Stimulated activated CD4-positive, alpha-beta T cell treated with anti-CD3 and anti-CD28 coated beads, Interleukin-12 subunit alpha, Interleukin-12 subunit beta, amount 100 ng/mL, for 48 hours (primary cell): ENCODE data around the gene PAX9.

Experiments
- DNase-seq, 3 donors: peaks; one replicate each; pipeline ENCODE4 v3.0.0-alpha.2; 2020; ENCODE audit warnings: low read depth in 2 of 3, low spot score in 1 of 3

Gene PAX9

DNA sequence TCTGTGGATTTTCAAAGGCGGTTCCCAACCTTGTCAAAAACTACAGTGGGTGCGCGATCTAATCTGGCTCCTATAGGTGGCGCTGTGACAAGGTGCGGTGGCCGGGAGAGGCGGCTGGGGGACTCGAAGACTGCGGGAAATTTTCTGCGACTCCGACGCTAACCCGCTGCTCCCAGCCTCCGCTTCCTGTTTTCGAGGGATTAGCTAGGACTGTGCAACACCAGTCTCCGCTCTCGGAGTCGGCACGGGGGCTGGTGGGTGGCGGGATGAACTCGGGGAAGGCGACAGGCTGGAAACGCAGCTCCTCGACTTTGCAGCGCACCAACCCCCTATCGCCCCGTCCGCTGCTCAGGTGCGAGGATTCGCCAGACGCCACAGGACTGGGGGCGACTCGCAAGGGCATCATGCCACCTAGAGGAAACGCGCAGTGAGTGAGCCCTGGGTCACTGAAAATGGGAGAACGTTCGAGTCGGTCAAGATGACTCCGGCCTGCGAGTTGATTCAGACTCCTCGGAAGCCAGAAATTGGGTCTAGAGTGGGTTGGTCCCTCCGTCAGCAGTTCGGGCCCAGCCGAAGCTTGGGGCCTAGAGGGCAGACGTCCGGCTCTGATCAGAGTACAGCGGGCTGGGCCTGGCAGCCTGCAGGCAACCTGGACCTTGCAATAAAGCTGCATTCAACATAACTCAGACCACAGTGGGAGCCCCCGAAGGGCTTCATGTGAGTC, 5.5 kb upstream of the PAX9 start:
- DNase-seq = peak in 1 of 3 donors; percentile 34

DNA sequence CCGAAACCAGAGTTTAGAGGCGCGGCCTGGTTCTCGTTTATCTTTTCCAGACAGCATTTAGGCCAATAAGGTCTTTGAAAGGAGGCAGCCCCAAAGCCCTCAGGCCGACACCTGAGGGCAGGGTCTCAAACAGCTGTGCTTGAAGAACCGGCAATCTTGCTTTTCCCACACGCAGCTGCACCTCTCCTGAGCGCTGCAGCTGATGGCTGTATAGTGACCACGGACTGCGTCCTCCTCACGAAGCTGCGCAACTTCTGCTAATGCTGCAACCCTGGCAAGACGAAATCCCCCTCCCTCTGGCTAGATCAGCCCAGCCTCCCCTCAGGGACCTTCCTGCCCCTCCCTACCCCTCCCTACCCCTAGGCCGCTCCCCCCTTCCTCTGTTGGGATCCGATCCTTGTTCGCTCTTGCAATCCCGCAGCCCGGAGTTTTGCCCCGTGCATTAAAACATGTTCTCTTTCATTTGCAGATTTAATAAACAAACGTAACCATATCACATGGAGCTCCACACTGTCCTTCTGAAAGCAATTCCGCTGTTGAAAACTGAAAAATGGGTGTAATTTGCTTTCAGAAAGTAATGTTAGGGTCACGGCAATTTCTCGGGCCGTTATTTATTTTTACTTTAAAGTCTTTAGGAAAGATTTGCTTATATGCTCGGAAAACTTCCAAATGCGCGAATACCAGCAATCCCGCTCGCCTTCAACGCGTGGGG, 4.8 kb upstream of the PAX9 start:
- DNase-seq = no peak

DNA sequence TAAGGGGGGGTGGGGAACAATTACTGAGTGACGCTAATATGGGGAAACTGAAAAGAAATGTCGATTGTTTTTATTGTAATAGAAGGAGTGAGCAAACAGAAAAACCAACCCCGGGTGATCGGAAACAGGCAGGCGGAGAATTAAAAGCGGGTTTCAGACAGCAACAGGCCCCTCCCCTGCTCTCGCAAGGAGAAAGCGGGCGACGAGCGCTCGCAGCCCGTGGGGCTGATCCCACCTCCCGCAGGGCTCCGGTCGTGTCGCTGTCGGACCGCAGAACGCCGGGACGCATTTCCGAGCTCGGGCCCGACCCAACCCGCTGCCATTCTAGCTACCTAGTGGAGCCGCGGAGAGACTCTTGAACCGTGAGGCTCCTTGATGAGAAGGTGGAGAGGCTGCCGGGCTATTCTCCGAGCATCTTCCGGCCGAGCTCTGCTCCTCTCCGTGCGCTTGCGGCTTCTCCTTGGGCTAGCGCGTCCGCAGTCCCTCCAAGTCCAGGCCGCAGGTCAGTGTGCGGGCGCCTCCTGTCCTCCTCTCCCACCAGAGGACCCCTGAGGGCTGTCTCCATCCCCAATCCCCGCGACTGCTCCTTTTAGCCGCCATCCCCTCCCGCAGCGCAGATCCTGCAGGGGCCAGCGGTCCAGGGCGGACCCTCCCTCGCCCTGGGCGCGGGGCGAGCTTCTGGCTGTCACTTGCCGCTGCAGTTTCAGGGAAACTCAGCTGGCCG, 4.1 kb upstream of the PAX9 start:
- no peak for DNase-seq

DNA sequence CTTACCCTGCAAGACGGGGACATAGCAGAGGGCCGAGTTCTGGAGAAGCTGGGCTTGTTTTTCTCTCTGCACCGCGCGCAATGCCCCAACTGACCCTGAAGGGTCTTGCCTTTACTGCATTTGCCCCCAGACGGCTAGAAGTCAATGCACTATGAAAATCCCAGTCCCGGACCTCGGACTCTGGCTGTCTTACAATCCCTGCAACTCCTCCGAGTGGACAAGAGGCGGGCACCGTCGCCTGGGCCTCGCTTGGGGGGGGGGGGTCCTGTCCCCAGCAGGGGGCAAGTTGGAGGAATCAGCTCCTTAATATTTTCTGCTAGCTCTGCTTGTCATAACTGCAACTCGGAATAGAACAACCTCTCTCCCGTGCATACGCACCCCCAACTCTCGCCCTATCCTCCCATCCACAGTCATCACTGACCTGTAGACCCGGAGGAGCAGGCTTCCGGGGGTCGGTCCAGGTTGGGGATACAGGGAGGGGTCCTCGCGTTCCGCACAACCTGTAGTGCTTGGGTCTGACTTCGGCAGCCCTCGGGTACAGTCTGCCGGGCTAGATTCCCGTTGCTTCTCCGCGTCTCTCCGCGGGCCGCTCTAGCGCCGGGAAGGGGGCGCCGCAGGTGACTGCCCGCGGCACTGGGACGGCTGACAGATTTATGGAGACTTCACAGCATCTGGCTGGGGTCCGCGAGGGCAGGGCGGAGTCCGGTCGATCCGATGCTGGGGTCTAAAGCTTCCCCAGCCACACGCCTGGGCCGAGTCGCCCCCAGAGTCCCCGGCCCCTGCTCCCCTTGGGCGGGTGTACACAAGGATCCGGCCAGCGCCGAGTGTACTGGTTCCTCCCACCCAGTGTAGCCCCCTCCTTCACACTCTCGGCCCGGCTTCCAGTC, 3.3 kb upstream of the PAX9 start:
- DNase-seq = no peak

DNA sequence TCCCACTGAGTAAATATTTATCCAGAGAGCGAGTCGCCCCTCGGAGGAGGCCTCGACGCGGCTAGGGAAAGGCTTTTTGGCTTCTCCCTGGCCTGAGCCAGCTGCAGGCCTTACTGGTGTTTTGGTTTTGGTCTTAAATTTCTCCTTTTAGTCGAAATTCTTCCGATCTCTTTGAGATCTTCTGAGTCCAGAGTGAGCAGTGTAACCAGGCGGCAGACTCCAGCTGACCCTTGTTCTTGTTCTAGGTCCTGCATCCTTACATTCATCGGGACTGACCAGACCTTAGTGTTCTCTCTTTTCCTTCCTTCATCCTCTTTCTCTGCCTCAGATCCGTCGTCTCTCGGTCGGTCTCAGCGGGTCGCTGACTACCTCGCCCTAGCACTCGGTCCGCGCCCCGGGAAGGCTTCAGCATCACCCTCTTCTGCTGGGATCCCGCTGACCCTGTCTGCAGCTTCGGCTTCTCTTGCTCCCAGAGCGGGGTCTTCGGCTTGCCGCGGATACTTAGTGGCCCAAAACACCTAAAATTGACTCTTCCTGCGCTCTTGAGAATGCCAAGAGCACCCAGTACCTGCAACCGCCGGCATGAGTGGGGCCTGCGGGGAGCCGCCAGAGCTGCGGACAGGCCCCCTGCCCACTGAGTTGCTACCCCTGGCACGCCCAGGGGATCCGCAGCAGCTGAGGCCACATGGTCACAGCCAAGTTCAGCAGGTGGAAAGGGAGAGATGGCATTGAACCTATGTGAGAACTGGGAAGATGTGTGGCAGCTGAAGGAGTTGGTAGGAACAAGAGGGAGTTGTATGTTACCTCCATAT, 2.4 kb upstream of the PAX9 start:
- no peak for DNase-seq

DNA sequence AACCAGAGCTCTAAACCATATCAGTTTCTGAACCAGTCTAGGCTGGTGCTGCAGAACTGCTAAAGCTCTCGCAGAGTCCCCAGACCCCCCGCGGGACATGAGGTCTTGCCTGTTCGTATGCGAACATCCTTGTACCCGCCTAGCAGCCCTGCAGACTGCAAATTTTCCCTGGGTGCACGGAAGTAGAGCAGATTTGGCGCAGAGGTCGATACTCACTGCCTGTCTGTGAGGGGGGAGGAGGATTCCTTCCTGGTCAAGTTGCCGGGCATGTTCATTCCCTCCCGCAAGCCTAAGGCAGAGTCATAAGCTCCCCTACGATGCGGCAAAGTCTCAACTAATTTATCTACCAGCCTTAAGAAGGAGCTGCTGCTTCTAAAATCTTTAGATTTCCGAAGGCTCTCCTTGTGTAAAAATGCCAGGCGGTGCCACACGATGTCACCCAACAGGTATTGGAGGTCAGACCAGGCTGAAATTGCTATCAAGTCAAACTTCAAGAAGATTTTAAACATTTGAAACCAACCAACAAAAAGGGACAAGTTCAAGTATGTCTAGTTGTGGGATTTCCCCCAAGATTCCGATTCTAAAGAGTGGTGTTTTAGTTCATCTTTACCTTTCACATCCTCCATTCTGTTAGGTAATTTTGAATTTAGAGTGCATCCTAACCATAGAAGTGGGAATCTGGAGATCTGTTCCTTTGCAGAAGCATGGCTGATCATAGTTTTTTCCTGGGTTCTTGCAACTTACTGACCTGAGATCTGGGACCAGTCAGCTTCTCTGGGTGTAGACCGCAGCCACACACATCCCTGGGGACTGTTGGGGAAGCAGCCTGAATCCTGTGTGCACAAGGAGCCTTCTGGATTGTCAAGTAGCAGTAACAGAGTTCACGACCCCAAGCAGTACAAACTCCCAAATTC, 1.6 kb upstream of the PAX9 start:
- DNase-seq = no peak

DNA sequence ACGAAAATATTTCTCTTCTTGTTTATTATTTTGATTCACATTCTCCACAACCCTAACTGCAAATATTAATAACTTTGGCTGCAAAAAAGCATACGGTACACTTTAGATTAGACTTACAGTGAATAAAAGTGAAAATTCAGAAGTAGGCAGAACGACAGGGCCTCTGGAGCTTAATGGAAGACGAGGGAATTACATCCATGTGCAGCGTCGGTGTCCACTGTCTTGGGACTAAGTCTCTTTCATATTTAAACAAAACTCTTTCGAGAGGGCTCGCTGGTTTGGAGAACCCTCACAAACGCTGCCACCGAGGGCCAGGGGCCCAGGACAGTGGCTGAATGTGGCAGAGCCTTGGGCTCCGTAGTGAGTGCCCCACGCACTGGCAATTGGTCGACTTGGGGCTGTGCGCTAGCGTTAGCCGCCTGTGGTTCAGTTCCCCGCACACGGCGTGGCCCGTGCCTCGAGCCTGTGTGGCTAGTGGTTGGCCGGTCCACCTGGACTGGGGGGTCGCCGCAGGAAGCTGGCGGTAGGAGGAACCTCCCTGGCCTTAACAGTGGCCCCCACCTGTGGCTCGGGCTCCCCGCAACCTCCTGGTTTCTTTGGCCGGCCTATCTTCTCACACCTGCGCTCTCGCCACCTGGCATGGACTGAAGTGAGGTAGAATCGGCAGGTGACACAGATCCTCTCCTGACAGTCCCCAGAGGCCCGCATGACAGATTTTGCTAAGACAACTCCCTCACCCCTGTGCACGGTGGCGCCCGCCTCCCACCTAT, 739 bp upstream of the PAX9 start:
- no peak for DNase-seq

DNA sequence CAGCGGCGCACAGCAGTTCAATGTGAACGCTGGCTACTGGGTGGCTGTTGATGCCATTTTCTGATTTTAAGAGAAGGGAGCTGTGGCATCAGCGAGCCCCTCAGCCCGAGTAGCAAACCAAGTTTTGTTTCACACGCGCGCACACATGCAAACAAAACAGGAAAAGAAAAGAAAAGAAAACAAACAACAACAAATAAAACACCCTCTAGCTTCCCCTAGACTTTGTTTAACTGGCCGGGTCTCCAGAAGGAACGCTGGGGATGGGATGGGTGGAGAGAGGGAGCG, 540 bp downstream of the PAX9 start:
- no peak for DNase-seq

DNA sequence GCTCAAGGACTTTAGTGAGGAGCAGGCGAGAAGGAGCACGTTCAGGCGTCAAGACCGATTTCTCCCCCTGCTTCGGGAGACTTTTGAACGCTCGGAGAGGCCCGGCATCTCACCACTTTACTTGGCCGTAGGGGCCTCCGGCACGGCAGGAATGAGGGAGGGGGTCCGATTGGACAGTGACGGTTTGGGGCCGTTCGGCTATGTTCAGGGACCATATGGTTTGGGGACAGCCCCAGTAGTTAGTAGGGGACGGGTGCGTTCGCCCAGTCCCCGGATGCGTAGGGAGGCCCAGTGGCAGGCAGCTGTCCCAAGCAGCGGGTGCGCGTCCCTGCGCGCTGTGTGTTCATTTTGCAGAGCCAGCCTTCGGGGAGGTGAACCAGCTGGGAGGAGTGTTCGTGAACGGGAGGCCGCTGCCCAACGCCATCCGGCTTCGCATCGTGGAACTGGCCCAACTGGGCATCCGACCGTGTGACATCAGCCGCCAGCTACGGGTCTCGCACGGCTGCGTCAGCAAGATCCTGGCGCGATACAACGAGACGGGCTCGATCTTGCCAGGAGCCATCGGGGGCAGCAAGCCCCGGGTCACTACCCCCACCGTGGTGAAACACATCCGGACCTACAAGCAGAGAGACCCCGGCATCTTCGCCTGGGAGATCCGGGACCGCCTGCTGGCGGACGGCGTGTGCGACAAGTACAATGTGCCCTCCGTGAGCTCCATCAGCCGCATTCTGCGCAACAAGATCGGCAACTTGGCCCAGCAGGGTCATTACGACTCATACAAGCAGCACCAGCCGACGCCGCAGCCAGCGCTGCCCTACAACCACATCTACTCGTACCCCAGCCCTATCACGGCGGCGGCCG, 1.1 kb downstream of the PAX9 start:
- DNase-seq = no peak

DNA sequence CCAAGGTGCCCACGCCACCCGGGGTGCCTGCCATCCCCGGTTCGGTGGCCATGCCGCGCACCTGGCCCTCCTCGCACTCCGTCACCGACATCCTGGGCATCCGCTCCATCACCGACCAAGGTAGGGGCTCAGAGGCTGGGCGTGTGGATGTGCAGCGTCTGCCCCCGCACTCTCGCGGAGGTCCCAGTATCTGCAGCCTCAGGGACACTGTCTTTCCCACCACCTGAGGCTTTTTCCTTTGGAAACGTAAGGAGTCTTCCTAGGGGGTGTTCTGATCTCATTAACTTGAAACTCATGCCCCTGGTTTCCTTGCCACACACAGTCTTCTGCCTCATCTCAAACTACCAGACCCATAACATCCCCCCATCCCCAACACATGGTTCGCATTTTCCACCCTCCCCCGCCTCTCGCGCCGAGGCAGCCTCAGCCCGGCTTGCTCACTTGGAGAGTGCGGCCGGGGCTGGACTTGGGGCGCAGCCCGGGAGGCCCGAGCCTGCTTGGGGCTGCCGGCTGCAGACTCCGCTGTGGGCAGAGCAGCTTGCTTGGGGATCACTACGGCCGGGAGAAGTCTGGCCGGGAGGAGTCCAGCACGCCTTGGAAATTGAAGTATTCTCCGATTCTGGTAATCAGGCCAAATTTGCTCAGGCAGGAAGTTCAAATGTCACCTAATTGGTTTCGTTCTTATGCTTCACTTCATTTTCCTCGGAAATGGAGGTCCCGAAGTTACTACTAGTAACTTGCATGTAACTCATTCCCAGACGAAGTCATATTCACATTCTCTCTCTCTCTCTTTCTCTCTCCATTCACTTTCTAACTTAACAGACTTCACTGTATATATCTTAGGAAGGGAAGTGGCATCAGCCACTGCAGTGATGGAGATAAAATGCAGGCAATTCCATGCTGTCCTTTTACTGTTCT, 2.0 kb downstream of the PAX9 start:
- DNase-seq = no peak

DNA sequence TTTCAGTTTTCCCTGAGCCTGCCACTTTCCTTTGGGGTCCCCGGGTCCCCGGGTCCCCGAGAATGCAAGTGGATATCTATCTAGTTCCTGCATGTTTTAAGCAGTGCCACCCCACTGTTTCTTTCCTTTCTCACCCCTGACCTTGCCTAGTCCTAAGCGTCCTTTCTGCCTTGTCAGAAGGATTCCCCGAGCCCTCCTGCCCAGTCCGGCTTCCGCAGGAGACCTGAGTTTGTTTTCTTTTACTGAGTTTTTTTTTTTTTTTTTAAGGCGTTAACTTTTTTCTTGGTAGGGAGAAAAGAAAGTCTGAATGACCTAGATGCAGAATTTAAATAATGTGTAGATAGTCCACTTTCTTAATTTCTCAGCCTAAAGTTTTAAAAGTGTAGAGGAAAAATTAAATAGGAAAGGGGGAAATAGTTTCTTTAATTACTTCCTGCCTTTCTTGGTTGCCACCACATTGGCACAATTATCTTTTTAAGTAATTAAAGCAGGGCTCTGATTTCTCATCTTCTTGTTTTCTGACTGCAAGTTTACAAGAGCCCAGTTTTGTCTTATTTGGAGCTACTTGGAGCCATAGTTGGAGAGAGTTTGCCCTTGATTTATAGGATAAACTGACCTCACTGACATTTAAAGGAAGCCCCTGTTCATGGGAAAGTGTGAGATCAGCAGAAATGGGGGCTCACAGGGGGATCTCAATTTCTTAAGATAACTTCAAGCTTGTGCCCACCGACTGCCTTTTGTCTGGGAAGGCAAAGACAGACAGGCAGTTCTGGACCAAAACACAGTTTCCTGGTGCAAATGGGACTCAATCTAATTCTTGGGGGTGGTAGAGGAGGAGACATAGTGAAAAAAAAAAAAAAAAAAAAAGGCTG, 2.9 kb downstream of the PAX9 start:
- no peak for DNase-seq

DNA sequence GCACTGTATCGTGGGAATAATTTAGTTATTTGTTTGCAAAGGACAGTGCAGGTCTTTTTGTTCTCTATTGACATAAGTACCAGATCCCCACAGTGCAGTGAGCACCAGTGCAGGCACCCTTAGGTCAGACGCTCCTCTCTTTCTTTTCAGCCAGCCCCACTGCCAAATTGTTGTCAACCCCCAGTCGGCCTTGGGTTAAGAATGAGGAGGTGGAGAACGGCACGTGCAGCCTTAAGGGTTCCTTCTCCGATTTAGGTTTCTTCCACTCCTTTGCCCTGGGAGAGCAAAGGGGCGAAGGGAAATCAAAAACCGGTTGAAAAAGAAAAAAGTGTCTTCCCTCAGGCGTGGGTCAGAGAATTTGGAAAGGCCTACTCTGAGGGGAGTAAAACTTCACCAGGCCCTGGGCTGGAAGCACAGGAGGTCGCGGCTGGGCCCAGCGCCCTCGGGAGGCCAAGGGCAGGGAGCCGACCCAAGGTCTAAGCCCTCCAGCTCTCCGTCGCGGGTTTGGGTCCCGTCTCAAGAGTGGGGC, 4.3 kb downstream of the PAX9 start:
- DNase-seq = no peak

DNA sequence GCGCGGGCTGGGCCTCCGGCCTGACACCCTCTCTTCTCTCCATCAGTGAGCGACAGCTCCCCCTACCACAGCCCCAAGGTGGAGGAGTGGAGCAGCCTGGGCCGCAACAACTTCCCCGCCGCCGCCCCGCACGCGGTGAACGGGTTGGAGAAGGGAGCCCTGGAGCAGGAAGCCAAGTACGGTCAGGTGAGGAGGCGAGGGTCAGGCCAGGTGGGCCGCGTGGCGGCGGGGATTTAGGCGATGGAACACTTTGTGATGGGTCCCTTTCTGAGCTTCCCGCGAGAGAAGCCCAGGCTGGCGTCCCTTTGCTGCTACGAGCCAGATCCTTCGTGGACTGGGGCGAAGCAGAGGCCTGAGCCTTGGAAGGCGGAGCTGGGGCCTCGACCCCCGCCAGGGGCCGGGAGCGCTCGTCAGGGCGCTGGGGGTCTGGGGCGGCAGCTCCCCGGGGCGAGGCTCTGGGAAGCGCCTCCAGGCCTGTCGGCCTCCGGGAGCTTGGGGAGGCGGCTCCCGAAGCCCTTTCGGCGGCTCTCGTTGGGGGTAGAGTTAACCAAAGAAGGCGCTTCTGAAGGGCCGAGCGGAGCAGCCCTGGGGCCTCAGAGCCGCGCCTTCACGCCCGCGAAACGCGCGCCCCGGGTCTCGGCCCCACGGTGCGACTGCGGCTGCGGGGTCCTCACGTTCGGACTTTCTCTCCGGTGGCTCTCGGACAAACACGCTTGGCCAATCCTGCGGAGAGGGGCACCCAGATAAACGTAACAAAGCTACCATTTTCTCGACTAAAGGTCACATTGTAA, 5.0 kb downstream of the PAX9 start:
- no peak for DNase-seq

DNA sequence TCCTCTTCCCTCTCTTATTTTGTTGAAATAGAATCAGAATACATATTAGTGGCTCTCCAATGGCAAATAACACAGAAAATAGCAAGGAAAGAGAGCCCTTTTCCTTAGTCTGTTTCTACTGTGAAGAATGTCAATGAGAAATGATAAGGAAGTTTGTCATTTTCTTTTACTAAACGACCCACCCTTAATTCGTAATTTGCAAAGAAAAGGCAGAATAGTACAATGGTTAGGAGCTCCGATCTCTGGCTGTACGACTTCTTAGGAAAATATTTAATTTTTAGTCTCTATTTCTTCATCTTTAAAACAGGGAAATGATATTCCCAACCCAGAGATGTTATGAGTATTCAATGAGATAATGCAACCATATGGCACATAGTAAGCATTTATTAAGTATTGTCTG, 6.0 kb downstream of the PAX9 start:
- no peak for DNase-seq

DNA sequence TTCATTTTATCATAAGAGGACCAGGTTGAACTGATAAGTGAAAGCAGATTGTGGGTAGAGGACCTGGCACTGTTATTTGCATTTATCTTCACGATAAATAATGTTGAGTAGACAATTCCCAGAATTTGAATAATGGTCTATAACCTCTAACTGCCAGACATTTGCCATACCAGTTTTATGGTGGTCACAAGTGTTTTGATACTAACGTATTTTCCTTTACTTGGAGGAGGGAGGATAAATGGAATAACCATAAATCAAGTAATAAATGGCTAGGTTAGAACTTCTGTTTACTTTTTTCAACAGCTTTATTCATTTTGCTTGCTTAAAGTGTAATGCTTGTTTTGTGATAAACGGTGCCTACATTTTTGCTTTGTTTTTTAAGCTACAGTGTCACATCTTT, 9.5 kb downstream of the PAX9 start:
- no peak for DNase-seq
